GM12878 (cell line): Measurements from ENCODE around the gene NINL. TPM values are rescaled to one million over a fixed set of nuclear protein-coding genes. Genes with fewer than 3 reads are reported as not detected.

Source experiments
- ATAC-seq: fragments of 200-7000 bp; cut with Tn5 transposase; 3 replicates; pipeline ENCODE4 v1.9.1; 2020; ENCODE audit warnings: mild to moderate bottlenecking, moderate library complexity
- BruUV-seq: library from RNA; stranded (reverse); fragments of 400-500 nt; replicated peaks from 2 replicates; lab custom pipeline; 2021; lab: Mats Ljungman, UMichigan
- CTCF ChIA-PET: fragments of 300-600 bp; sonication (Branson Sonifier 250); formaldehyde crosslinking; extraction: SDS; loops from one replicate; lab custom pipeline; 2021; ENCODE audit warnings: inconsistent platforms; lab: Yijun Ruan, JAX
- POLR2A ChIA-PET: fragments of 350-600 bp; formaldehyde crosslinking; extraction: SDS; loops from one replicate; lab custom pipeline; 2021; ENCODE audit warnings: inconsistent platforms; lab: Charles Lee
- RAD21 ChIA-PET: fragments of 300-600 bp; sonication (Branson Sonifier 250); formaldehyde crosslinking; loops from one replicate; lab custom pipeline; 2023; ENCODE audit warnings: antibody characterized with exemption; ENCODE audit not compliant: unreplicated experiment; lab: Charles Lee
- SMC1A ChIA-PET: fragments of 300-600 bp; sonication (Branson Sonifier 250); formaldehyde crosslinking; loops from one replicate; lab custom pipeline; 2023; ENCODE audit not compliant: unreplicated experiment, uncharacterized antibody; lab: Charles Lee
- DNase-seq: peaks from one replicate; pipeline ENCODE4 v3.0.0-alpha.2; 2011; ENCODE audit warnings: low read depth, low spot score
- FAIRE-seq: peaks from 3 replicates; lab custom pipeline; 2011; peaks lifted over from hg19 to GRCh38; lab: Jason Lieb, UNC
- H2AFZ ChIP-seq: 2 replicates; pipeline ENCODE4 v1.6.0; 2011; ENCODE audit warnings: low read depth, low read length, control low read depth; ENCODE audit not compliant: control insufficient read depth
- H3K27ac ChIP-seq: 2 replicates; pipeline ENCODE4 v1.5.1; 2011; ENCODE audit warnings: control low read depth; ENCODE audit not compliant: control insufficient read depth, insufficient read depth
- H3K27me3 ChIP-seq, 2 experiments: replicated peaks in 1 of 2; 2 replicates each; pipeline versions ENCODE4 v1.6.0 to v1.6.1; 2011; ENCODE audit warnings: low read length in 1 of 2; ENCODE audit not compliant: control insufficient read depth in 2 of 2, insufficient read depth in 2 of 2
- H3K36me3 ChIP-seq, 2 experiments: 2 replicates each; pipeline ENCODE4 v1.5.1; 2011; ENCODE audit warnings: low read length in 1 of 2; ENCODE audit not compliant: control insufficient read depth in 2 of 2, insufficient read depth in 2 of 2
- H3K4me1 ChIP-seq: 2 replicates; pipeline ENCODE4 v1.6.1; 2011; ENCODE audit warnings: mild to moderate bottlenecking, low read length, moderate library complexity, mixed read lengths; ENCODE audit not compliant: control insufficient read depth, insufficient read depth
- H3K4me2 ChIP-seq: 2 replicates; pipeline ENCODE4 v1.6.0; 2011; ENCODE audit warnings: control low read depth; ENCODE audit not compliant: control insufficient read depth, insufficient read depth
- H3K4me3 ChIP-seq: fragments of 200-600 bp; sonication (generic); 2 replicates; pipeline ENCODE4 v1.5.1; 2016
- H3K79me2 ChIP-seq: 2 replicates; pipeline ENCODE4 v1.6.0; 2011; ENCODE audit warnings: low read length; ENCODE audit not compliant: control insufficient read depth, insufficient read depth
- H3K9ac ChIP-seq: 2 replicates; pipeline ENCODE4 v1.8.0; 2011; ENCODE audit warnings: low read length, control low read depth, mixed read lengths; ENCODE audit not compliant: control insufficient read depth, insufficient read depth
- H3K9me3 ChIP-seq: replicated peaks from 3 replicates; pipeline ENCODE4 v1.5.1; 2011; ENCODE audit warnings: mild to moderate bottlenecking, low read length; ENCODE audit not compliant: control insufficient read depth, insufficient read depth
- H4K20me1 ChIP-seq: 2 replicates; pipeline ENCODE4 v1.6.0; 2011; ENCODE audit not compliant: control insufficient read depth, insufficient read depth
- ATF7 ChIP-seq: fragments of 450-650 bp; IDR thresholded peaks from 2 replicates; pipeline ENCODE4 v1.6.1; 2016; ENCODE audit warnings: low read depth, mild to moderate bottlenecking
- CBX5 ChIP-seq: sonication (generic); IDR thresholded peaks from 2 replicates; pipeline ENCODE4 v1.6.1; 2016; ENCODE audit warnings: low read depth, moderate library complexity, mild to moderate bottlenecking, inconsistent platforms
- E4F1 ChIP-seq: fragments of 450-650 bp; IDR thresholded peaks from 2 replicates; pipeline ENCODE4 v1.6.1; 2018; ENCODE audit warnings: borderline replicate concordance, mild to moderate bottlenecking; ENCODE audit not compliant: partially characterized antibody
- HDAC6 ChIP-seq: fragments of 200-600 bp; sonication (generic); IDR thresholded peaks from one replicate; pipeline ENCODE4 v1.8.0; 2017; ENCODE audit warnings: antibody characterized with exemption; ENCODE audit not compliant: unreplicated experiment
- MTA3 ChIP-seq: IDR thresholded peaks from 2 replicates; pipeline ENCODE4 v1.6.1; 2012; ENCODE audit warnings: low read length, inconsistent platforms, borderline replicate concordance
- MXI1 ChIP-seq: fragments of 150-350 bp; IDR thresholded peaks from 2 replicates; pipeline ENCODE4 v1.6.1; 2011; ENCODE audit warnings: low read depth, mild to moderate bottlenecking, inconsistent platforms, low read length, improper control_type of control experiment
- NFXL1 ChIP-seq: fragments of 450-650 bp; IDR thresholded peaks from 2 replicates; pipeline ENCODE4 v1.6.1; 2017; ENCODE audit warnings: antibody characterized with exemption, mild to moderate bottlenecking, borderline replicate concordance
- POU2F2 ChIP-seq: IDR thresholded peaks from 3 replicates; pipeline ENCODE4 v1.6.1; 2011; ENCODE audit warnings: low read depth, mild to moderate bottlenecking, low read length, borderline replicate concordance
- RAD21 ChIP-seq: IDR thresholded peaks from 2 replicates; pipeline ENCODE4 v1.6.1; 2011; ENCODE audit warnings: mild to moderate bottlenecking, low read depth, low read length, moderate library complexity; ENCODE audit not compliant: insufficient read depth
- RELA ChIP-seq: fragments of 450-650 bp; IDR thresholded peaks from 2 replicates; pipeline ENCODE4 v1.8.0; 2014; ENCODE audit warnings: borderline replicate concordance; ENCODE audit not compliant: partially characterized antibody
- SREBF1 ChIP-seq: IDR thresholded peaks from 2 replicates; pipeline ENCODE4 v1.6.1; 2012; ENCODE audit warnings: mild to moderate bottlenecking, low read length
- SREBF2 ChIP-seq: IDR thresholded peaks from 2 replicates; pipeline ENCODE4 v1.6.1; 2012; ENCODE audit warnings: mild to moderate bottlenecking, low read length
- SUZ12 ChIP-seq: fragments of 200-600 bp; sonication (generic); IDR thresholded peaks from one replicate; pipeline ENCODE4 v1.6.1; 2018; ENCODE audit warnings: antibody characterized with exemption, mild to moderate bottlenecking; ENCODE audit not compliant: unreplicated experiment
- ZNF622 ChIP-seq: fragments of 450-650 bp; IDR thresholded peaks from 2 replicates; pipeline ENCODE4 v1.6.1; 2017; ENCODE audit warnings: mild to moderate bottlenecking, inconsistent platforms
- ZZZ3 ChIP-seq: IDR thresholded peaks from 2 replicates; pipeline ENCODE4 v1.6.1; 2011; ENCODE audit warnings: low read depth; ENCODE audit not compliant: control insufficient read depth, insufficient read length
- WGBS: methylation state at CpG from one replicate; pipeline ENCODE4 v1.1.6; 2016; ENCODE audit warnings: low lambda C conversion rate; ENCODE audit not compliant: insufficient replicate concordance, insufficient coverage; ENCODE audit errors: missing lambda C conversion rate; 5-methylcytosine and 5-hydroxymethylcytosine counted together
- in situ Hi-C: fragments of 300-500 bp; cut with MboI; formaldehyde crosslinking; loops from 9 replicates; pipeline ENCODE4 v1.14.3; 2018; ENCODE audit warnings: mixed read lengths
- intact Hi-C: fragments of 100-400 bp; cut with micrococcal nuclease; formaldehyde crosslinking; loops from one replicate; pipeline ENCODE4 v1.14.2; 2022; ENCODE audit not compliant: unreplicated experiment
- polyA plus RNA-seq, 11 experiments: library from polyadenylated mRNA; depleted of rRNA in 4 of 11; unstranded in 6 of 11; stranded (reverse) in 5 of 11; fragments of >200 nt; fragmentation: Nextera tagmentation in 4 of 11; fragmentation: Illumina TruSeq in 1 of 11; extraction: Ambion mirVana in 4 of 11; extraction: Trizol in 1 of 11; gene quantifications; 1 replicate in 1 of 11; 2 replicates in 10 of 11; pipeline versions ENCODE4 v1.2.1 to v1.2.3, GENCODE V29; 2011 to 2016; ENCODE audit warnings: inconsistent platforms in 2 of 11, missing spikeins in 2 of 11, low read depth in 1 of 11
- total RNA-seq, 4 experiments: library from RNA; depleted of rRNA in 3 of 4; stranded (reverse); fragments of >200 nt in 3 of 4; fragmentation: Illumina TruSeq in 1 of 4; extraction: Trizol in 1 of 4; gene quantifications; 2 replicates each; pipeline versions ENCODE4 v1.2.1 to v1.2.3, GENCODE V29; 2013 to 2021
- TF ChIP-seq, protein P1 (sequence below): IDR thresholded peaks from 2 replicates; pipeline ENCODE4 v1.6.1; 2012; ENCODE audit warnings: improper control_type of control experiment, low read depth, low read length; ENCODE audit not compliant: insufficient replicate concordance

NINL gene
- total and polyA plus RNA-seq, 10 of the 15 experiments (the other 5 are each of a cell fraction or from before 2014, with no cell fraction given), result 0.04 to 0.77 (median 0.23) TPM; not detected in 1

DNA sequence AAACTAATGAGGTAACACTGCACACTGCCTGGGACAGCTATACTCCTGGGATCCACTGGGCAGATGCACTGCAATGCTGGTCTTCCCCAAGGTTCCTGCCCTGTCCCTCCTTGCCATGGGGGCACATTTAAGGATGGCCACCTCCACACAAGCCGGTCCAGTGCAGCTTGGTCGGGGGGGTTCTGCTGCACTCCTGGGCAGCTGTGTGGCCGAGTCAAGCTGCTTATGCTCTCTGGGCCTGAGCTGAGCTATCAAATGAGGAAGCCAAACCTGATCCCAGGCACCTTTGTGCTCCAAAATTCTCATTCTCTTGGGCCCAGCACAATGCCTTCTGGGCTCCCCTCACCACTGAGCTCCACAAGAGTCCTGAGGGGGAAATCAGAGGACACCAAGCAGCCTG, 37.3 kb downstream of the NINL start (continued):
- TF ChIP-seq, protein P1, sequence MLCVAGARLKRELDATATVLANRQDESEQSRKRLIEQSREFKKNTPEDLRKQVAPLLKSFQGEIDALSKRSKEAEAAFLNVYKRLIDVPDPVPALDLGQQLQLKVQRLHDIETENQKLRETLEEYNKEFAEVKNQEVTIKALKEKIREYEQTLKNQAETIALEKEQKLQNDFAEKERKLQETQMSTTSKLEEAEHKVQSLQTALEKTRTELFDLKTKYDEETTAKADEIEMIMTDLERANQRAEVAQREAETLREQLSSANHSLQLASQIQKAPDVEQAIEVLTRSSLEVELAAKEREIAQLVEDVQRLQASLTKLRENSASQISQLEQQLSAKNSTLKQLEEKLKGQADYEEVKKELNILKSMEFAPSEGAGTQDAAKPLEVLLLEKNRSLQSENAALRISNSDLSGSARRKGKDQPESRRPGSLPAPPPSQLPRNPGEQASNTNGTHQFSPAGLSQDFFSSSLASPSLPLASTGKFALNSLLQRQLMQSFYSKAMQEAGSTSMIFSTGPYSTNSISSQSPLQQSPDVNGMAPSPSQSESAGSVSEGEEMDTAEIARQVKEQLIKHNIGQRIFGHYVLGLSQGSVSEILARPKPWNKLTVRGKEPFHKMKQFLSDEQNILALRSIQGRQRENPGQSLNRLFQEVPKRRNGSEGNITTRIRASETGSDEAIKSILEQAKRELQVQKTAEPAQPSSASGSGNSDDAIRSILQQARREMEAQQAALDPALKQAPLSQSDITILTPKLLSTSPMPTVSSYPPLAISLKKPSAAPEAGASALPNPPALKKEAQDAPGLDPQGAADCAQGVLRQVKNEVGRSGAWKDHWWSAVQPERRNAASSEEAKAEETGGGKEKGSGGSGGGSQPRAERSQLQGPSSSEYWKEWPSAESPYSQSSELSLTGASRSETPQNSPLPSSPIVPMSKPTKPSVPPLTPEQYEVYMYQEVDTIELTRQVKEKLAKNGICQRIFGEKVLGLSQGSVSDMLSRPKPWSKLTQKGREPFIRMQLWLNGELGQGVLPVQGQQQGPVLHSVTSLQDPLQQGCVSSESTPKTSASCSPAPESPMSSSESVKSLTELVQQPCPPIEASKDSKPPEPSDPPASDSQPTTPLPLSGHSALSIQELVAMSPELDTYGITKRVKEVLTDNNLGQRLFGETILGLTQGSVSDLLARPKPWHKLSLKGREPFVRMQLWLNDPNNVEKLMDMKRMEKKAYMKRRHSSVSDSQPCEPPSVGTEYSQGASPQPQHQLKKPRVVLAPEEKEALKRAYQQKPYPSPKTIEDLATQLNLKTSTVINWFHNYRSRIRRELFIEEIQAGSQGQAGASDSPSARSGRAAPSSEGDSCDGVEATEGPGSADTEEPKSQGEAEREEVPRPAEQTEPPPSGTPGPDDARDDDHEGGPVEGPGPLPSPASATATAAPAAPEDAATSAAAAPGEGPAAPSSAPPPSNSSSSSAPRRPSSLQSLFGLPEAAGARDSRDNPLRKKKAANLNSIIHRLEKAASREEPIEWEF, result no peak

- in situ Hi-C loops (no loop called here), intact Hi-C loops (no loop called here)
- RAD21 ChIA-PET, result no interaction called here
- Histone ChIP-seq H3K27ac (no peak overlapping the region), H3K36me3 (no peaks in the 10 kb centered on the region), H3K4me1 (no peaks in the 10 kb centered on the region), H2AFZ (no peak overlapping the region), H3K9me3 (no peaks in the 10 kb centered on the region), H3K4me2 (no peak overlapping the region), H3K4me3 (no peak overlapping the region), H3K79me2 (no peaks in the 10 kb centered on the region), H3K9ac (no peak overlapping the region), H4K20me1 (no peaks in the 10 kb centered on the region), H3K27me3 (no peaks in the 10 kb centered on the region)
- SMC1A ChIA-PET, result no interaction called here
- CTCF ChIA-PET, result no interaction called here
- POLR2A ChIA-PET, result no interaction called here
- no peak for DNase-seq
- FAIRE-seq, result no peak
- BruUV-seq, result no TSS peak
- WGBS, result 41% methylated on average over 4 of the region's 4 CpGs
- no peak for ATAC-seq
- TF ChIP-seq SUZ12 (no peak), POU2F2 (no peak), ATF7 (no peak), RELA (no peak), ZNF622 (no peak), SREBF2 (no peak), HDAC6 (no peak), E4F1 (no peak), SREBF1 (no peak), MXI1 (no peak), NFXL1 (no peak), RAD21 (no peak), MTA3 (no peak), CBX5 (no peak), ZZZ3 (no peak)
Observed at GRCh38 chr20:25547063-25547462, 38.3 kb downstream of the NINL start.
